Activated B cell treated with CpG ODN at 0.5 μM for 24 hours (primary cell): ENCODE measurements around the gene ATP6V1D. TPM values are rescaled to one million over a fixed set of nuclear protein-coding genes. Genes with fewer than 3 reads are reported as not detected.

Source experiments
- ATAC-seq: fragments of 200-7000 bp; cut with Tn5 transposase; one replicate; pipeline ENCODE4 v1.10.0; 2021; ENCODE audit warnings: low read depth, mild to moderate bottlenecking, moderate library complexity
- CTCF ChIA-PET: fragments of 350-600 bp; sonication (Branson Sonifier 250); formaldehyde crosslinking; loops from one replicate; lab custom pipeline; 2021; ENCODE audit warnings: antibody characterized with exemption; lab: Charles Lee
- POLR2A ChIA-PET: fragments of 350-600 bp; sonication (Branson Sonifier 250); formaldehyde crosslinking; loops from one replicate; lab custom pipeline; 2021; ENCODE audit warnings: antibody characterized with exemption; lab: Charles Lee
- DNase-seq: peaks from one replicate; pipeline ENCODE4 v3.0.0; 2022
- H3K27ac Mint-ChIP-seq: one replicate; pipeline ENCODE4 v1.8.0; 2020; ENCODE audit warnings: mixed read lengths
- H3K27me3 Mint-ChIP-seq: one replicate; pipeline ENCODE4 v1.8.0; 2021; ENCODE audit warnings: mixed read lengths
- H3K36me3 Mint-ChIP-seq: one replicate; pipeline ENCODE4 v1.8.0; 2021; ENCODE audit warnings: low read depth, mixed read lengths
- H3K4me1 Mint-ChIP-seq: one replicate; pipeline ENCODE4 v1.8.0; 2021; ENCODE audit warnings: mixed read lengths
- H3K4me3 Mint-ChIP-seq: one replicate; pipeline ENCODE4 v1.8.0; 2020; ENCODE audit warnings: mild to moderate bottlenecking, mixed read lengths
- H3K9me3 Mint-ChIP-seq: one replicate; pipeline ENCODE4 v1.8.0; 2020; ENCODE audit warnings: mixed read lengths
- CTCF ChIP-seq: fragments of 200-600 bp; IDR thresholded peaks from one replicate; pipeline ENCODE4 v1.8.0; 2022; ENCODE audit warnings: antibody characterized with exemption, mild to moderate bottlenecking
- intact Hi-C: fragments of 100-400 bp; cut with micrococcal nuclease; formaldehyde crosslinking; loops from one replicate; pipeline ENCODE4 v1.15.1; 2024
- total RNA-seq: library from RNA; stranded (reverse); gene quantifications from 2 replicates; pipeline ENCODE4 v1.2.3, GENCODE V29; 2022

ATP6V1D gene
- total RNA-seq, 1 donor from 2014 or later, result 29.4 TPM

GRCh38 chr14:67358924-67359774, 455 bp downstream of the ATP6V1D start:
- no peak for ATAC-seq
- CTCF ChIA-PET, result interaction anchor here (0.8 to 2.0 kb wide), 9 partner anchors 8 to 852 kb away, joined by 3 to 5 read pairs (median 3); partner anchors contain the start of genes GPHN, PIGH and TMEM229B
- H3K4me1 Mint-ChIP-seq, result peaks cover 53% of the 10 kb centered on the region

DNA sequence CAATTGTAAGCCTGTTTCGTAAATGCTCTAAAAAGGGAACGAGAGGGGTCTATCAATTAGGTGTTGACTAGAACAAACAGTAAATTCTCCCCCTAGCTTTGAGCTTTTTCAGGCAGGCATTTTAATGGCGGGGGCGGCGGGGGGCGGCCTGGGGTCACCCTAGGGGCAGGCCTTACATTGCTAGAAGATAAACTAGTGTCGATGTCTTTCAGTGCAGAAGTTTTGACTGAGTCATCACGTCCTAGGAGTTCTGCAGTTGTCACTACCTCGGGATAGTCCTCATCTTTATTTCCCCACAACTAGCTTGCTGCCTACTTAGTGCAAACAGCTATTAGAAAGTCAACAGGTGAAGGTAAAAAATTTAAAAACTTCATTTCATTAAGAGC, 1.6 kb downstream of the ATP6V1D start:
- POLR2A ChIA-PET, result no interaction called here
- peak overlapping the region; percentile 99 for H3K4me3 Mint-ChIP-seq
- H3K27me3 Mint-ChIP-seq, result no peaks in the 10 kb centered on the region
- CTCF ChIA-PET, result no interaction called here
- H3K9me3 Mint-ChIP-seq, result no peaks in the 10 kb centered on the region
- H3K27ac Mint-ChIP-seq, result no peak overlapping the region
- TF ChIP-seq CTCF, result no peak
- DNase-seq, result no peak
- H3K36me3 Mint-ChIP-seq, result peaks cover 26% of the 10 kb centered on the region
- H3K4me1 Mint-ChIP-seq, result peaks cover 45% of the 10 kb centered on the region
- intact Hi-C loops, result loop anchor here (5.0 kb wide), 1 partner anchor 1794 kb away; the partner anchor contains the start of gene DCAF5
- ATAC-seq, result no peak

More at GRCh38 chr14:67358924-67359774, 455 bp downstream of the ATP6V1D start:
- POLR2A ChIA-PET, result interaction anchor here (0.6 to 1.6 kb wide), 11 partner anchors 118 to 1946 kb away, joined by 3 to 7 read pairs (median 4); partner anchors contain the start of genes FUT8, GPHN, PALS1 and PIGH
- no peak for TF ChIP-seq CTCF
- no peaks in the 10 kb centered on the region for H3K27me3 Mint-ChIP-seq
- H3K36me3 Mint-ChIP-seq, result peaks cover 28% of the 10 kb centered on the region
- no peaks in the 10 kb centered on the region for H3K9me3 Mint-ChIP-seq
- peak overlapping the region; percentile 97 for H3K27ac Mint-ChIP-seq
- peak overlapping the region; percentile 99 for H3K4me3 Mint-ChIP-seq
- intact Hi-C loops, result loop anchor here (5.0 kb wide), 1 partner anchor 1793 kb away; the partner anchor contains the start of gene DCAF5
- DNase-seq, result no peak

DNA sequence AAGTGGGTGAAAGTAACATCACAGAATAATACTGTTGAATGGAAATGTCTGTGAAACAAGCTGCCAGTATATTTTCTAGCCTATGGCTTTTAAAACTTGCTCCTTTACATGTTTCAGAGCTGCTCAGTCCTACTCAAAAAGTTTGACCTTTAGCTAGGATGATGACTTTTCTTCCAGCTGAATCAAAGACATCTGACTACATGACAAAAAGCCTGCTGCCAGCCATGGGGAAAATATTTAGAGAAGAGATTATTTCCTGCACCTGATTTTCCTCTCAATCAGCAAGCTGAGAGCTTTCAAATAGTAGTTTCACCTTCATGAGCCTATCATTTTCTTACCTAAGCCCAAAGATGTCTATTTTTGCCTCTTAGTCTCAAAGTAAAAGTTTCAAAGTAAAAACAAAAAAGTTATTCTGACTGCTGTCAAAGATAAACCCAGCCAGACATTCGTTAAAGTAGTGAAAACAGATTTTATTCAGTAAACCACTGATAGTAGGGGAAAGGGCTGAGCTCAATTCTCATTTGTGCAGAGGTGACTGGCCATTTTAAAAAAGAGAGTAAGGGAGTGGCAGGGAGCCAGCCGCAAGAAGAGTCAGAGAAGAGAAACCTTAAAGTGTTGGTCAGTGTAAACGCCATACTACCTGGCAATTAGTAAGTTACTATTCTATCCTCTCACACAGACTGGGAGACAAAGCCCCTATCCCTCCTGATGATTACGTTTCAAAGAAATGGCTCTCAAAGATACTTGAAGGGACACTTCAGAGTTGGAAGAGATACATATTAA, 2.2 kb downstream of the ATP6V1D start:
- no peak for TF ChIP-seq CTCF
- CTCF ChIA-PET, result no interaction called here
- POLR2A ChIA-PET, result no interaction called here
- no peak for ATAC-seq
- Mint-ChIP-seq H3K4me1 (peaks cover 44% of the 10 kb centered on the region), H3K9me3 (no peaks in the 10 kb centered on the region), H3K27me3 (no peaks in the 10 kb centered on the region), H3K27ac (no peak overlapping the region), H3K36me3 (peaks cover 25% of the 10 kb centered on the region), H3K4me3 (peak overlapping the region; percentile 5)
- DNase-seq, result no peak
- intact Hi-C loops, result loop anchor here (5.0 kb wide), 1 partner anchor 1795 kb away; the partner anchor contains the start of gene DCAF5

GRCh38 chr14:67352055-67352454, 7.5 kb downstream of the ATP6V1D start:
- DNase-seq (no peak), ATAC-seq (no peak)
- Mint-ChIP-seq H3K4me3 (no peak overlapping the region), H3K9me3 (no peaks in the 10 kb centered on the region), H3K27ac (no peak overlapping the region), H3K36me3 (peaks cover 50% of the 10 kb centered on the region), H3K27me3 (no peaks in the 10 kb centered on the region), H3K4me1 (no peaks in the 10 kb centered on the region)
- ChIA-PET CTCF (interaction anchor here (0.9 kb wide), 1 partner anchor 8 kb away, joined by 3 read pairs; the partner anchor contains the start of gene ATP6V1D), POLR2A (no interaction called here)
- intact Hi-C loops, result no loop called here
- no peak for TF ChIP-seq CTCF
